Immature natural killer cell (primary cell): Measurements from ENCODE around the gene MYH10. TPM values are rescaled to one million over a fixed set of nuclear protein-coding genes. Genes with fewer than 3 reads are reported as not detected.

Source experiments
- DNase-seq, 3 donors: peaks; one replicate each; pipeline ENCODE4 v3.0.0; 2022; ENCODE audit warnings: mixed read lengths in 1 of 3
- H3K27ac Mint-ChIP-seq, 6 donors: one replicate each; pipeline ENCODE4 v1.8.0; 2020; ENCODE audit warnings: mixed read lengths in 6 of 6, mild to moderate bottlenecking in 5 of 6, inconsistent platforms in 4 of 6, moderate library complexity in 3 of 6
- H3K27me3 Mint-ChIP-seq, 3 donors: one replicate each; pipeline ENCODE4 v1.8.0; 2020 to 2021; ENCODE audit warnings: low read depth in 3 of 3, mild to moderate bottlenecking in 3 of 3, mixed read lengths in 3 of 3, moderate library complexity in 3 of 3, inconsistent platforms in 1 of 3
- H3K36me3 Mint-ChIP-seq, 3 donors: one replicate each; pipeline ENCODE4 v1.8.0; 2020; ENCODE audit warnings: mixed read lengths in 3 of 3, inconsistent platforms in 2 of 3, mild to moderate bottlenecking in 2 of 3
- H3K4me1 Mint-ChIP-seq, 2 donors: one replicate each; pipeline ENCODE4 v1.8.0; 2020; ENCODE audit warnings: inconsistent platforms in 2 of 2, mild to moderate bottlenecking in 2 of 2, mixed read lengths in 2 of 2, moderate library complexity in 1 of 2
- H3K4me3 Mint-ChIP-seq, 5 donors: one replicate each; pipeline ENCODE4 v1.8.0; 2020; ENCODE audit warnings: mild to moderate bottlenecking in 5 of 5, mixed read lengths in 5 of 5, inconsistent platforms in 3 of 5, moderate library complexity in 3 of 5
- H3K9me3 Mint-ChIP-seq, 6 donors: one replicate each; pipeline ENCODE4 v1.8.0; 2020; ENCODE audit warnings: mild to moderate bottlenecking in 6 of 6, mixed read lengths in 6 of 6, inconsistent platforms in 4 of 6, moderate library complexity in 3 of 6
- polyA plus RNA-seq, 3 donors: library from polyadenylated mRNA; unstranded; fragments of 300-500 nt; fragmentation: Illumina TruSeq; gene quantifications; one replicate each; pipeline ENCODE4 v1.2.3, GENCODE V29; 2021

MYH10 gene
- polyA plus RNA-seq, 3 donors from 2014 or later = 0.38 to 2.6 TPM; not detected in 1

- H3K27me3 Mint-ChIP-seq = peaks cover 0 to 6% (median 3%) of the 10 kb centered on the region in 3 donors
- no peak for DNase-seq
- no peaks in the 10 kb centered on the region for H3K4me1 Mint-ChIP-seq
- no peaks in the 10 kb centered on the region for H3K9me3 Mint-ChIP-seq
- no peaks in the 10 kb centered on the region for H3K36me3 Mint-ChIP-seq
- no peak overlapping the region for H3K4me3 Mint-ChIP-seq
- H3K27ac Mint-ChIP-seq = no peak overlapping the region
Observed at GRCh38 chr17:8577868-8578267, 52.7 kb downstream of the MYH10 start.

- Mint-ChIP-seq H3K4me1 (no peaks in the 10 kb centered on the region), H3K9me3 (no peaks in the 10 kb centered on the region), H3K4me3 (no peak overlapping the region), H3K27ac (no peak overlapping the region), H3K27me3 (peaks cover 0 to 15% (median 5%) of the 10 kb centered on the region in 3 donors), H3K36me3 (no peaks in the 10 kb centered on the region)
- DNase-seq = no peak
Observed at GRCh38 chr17:8576559-8577294, 53.8 kb downstream of the MYH10 start.

DNA sequence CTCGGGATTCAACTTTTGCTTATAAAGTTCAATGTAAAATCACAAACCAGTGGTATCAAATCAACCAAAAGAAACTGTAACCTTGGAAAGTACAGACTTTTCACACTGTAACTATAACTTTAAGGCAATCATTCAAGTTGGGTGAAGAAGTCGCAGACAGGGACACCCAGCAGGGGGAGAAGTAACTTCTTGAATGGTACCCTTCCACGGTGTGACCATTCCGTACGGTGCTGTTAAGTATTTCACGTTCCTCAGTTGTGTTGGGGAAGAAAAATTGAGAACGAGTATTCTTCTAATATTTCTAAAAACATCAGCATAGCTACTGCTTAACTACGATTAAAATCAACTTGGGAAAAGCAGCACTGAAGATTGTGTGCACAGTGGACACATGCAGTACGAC, 55.8 kb downstream of the MYH10 start:
- no peaks in the 10 kb centered on the region for H3K36me3 Mint-ChIP-seq
- H3K4me3 Mint-ChIP-seq = no peak overlapping the region
- H3K9me3 Mint-ChIP-seq = no peaks in the 10 kb centered on the region
- no peak for DNase-seq
- peaks cover 0 to 24% (median 4%) of the 10 kb centered on the region in 3 donors for H3K27me3 Mint-ChIP-seq
- no peaks in the 10 kb centered on the region for H3K4me1 Mint-ChIP-seq
- H3K27ac Mint-ChIP-seq = no peak overlapping the region

- no peak overlapping the region for H3K4me3 Mint-ChIP-seq
- no peak overlapping the region for H3K27ac Mint-ChIP-seq
- H3K4me1 Mint-ChIP-seq = no peaks in the 10 kb centered on the region
- no peaks in the 10 kb centered on the region for H3K36me3 Mint-ChIP-seq
- peaks cover 0 to 27% (median 4%) of the 10 kb centered on the region in 3 donors for H3K27me3 Mint-ChIP-seq
- DNase-seq = no peak
- H3K9me3 Mint-ChIP-seq = no peaks in the 10 kb centered on the region
Observed at GRCh38 chr17:8572764-8573163, 57.8 kb downstream of the MYH10 start.

DNA sequence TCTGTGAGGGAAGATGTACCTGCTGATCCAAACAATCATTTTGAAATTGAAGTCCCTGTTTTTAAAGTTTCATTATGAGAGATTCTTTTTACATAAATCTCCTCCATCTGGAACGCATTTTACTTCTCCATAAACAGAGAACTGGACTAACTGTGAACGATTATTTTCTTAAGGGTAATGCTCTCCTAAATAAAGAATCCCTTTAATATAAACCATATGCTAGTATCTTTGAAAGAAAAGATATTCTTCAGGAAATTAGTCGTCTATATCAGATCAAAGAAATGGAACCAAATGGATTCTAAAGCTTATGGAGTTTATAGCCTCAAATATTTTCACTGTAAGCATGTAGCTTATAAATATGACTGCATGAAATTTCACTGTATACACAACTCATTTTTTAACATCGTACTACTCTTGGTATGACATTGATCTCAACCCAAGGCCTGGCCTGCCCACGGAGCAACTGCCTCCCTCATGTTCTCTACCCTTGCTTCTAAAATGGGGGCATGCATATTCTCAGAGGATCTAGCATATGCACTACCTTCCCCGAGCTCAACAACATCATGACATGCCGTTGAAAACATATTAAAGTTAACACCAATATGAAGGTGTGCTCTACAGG, 66.4 kb downstream of the MYH10 start:
- Mint-ChIP-seq H3K36me3 (no peaks in the 10 kb centered on the region), H3K27ac (no peak overlapping the region), H3K4me3 (no peak overlapping the region), H3K9me3 (no peaks in the 10 kb centered on the region), H3K4me1 (no peaks in the 10 kb centered on the region), H3K27me3 (peaks cover 0 to 9% (median 6%) of the 10 kb centered on the region in 3 donors)
- no peak for DNase-seq

GRCh38 chr17:8563024-8563776, 67.3 kb downstream of the MYH10 start:
- H3K27ac Mint-ChIP-seq = no peak overlapping the region
- H3K27me3 Mint-ChIP-seq = peaks cover 0 to 9% (median 7%) of the 10 kb centered on the region in 3 donors
- no peaks in the 10 kb centered on the region for H3K9me3 Mint-ChIP-seq
- no peaks in the 10 kb centered on the region for H3K36me3 Mint-ChIP-seq
- no peak for DNase-seq
- no peaks in the 10 kb centered on the region for H3K4me1 Mint-ChIP-seq
- H3K4me3 Mint-ChIP-seq = no peak overlapping the region

GRCh38 chr17:8558144-8558543, 72.4 kb downstream of the MYH10 start:
- H3K36me3 Mint-ChIP-seq = no peaks in the 10 kb centered on the region

GRCh38 chr17:8557176-8557806, 73.2 kb downstream of the MYH10 start:
- no peaks in the 10 kb centered on the region for H3K9me3 Mint-ChIP-seq
- H3K36me3 Mint-ChIP-seq = no peaks in the 10 kb centered on the region
- no peaks in the 10 kb centered on the region for H3K4me1 Mint-ChIP-seq
- H3K4me3 Mint-ChIP-seq = no peak overlapping the region
- no peak for DNase-seq
- H3K27me3 Mint-ChIP-seq = peaks cover under 1 to 8% (median 5%) of the 10 kb centered on the region in 3 donors
- H3K27ac Mint-ChIP-seq = no peak overlapping the region

More at GRCh38 chr17:8558144-8558543, 72.4 kb downstream of the MYH10 start:
- H3K4me1 Mint-ChIP-seq = no peaks in the 10 kb centered on the region
- H3K9me3 Mint-ChIP-seq = no peaks in the 10 kb centered on the region
- H3K27me3 Mint-ChIP-seq = peaks cover 0 to 8% (median 4%) of the 10 kb centered on the region in 3 donors
- DNase-seq = no peak
- H3K27ac Mint-ChIP-seq = no peak overlapping the region
- no peak overlapping the region for H3K4me3 Mint-ChIP-seq

DNA sequence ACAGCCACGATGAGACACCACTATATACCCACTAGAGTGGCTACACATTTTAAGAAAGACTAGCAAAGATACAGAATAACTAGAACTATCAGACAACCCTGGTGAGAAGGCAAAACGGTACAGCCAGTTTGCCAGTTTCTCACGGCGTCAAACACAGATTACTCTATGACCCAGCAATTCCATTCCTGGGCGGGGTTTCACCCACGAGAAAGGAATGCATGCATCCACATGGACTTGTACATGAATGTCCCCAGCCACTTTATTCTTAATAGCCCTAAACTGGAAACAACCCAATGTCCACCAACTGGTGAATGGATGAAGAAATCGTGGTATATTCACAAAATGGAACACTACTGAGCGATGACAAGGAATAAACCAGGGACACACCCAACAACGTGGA, 74.5 kb downstream of the MYH10 start:
- Mint-ChIP-seq H3K27ac (no peak overlapping the region), H3K9me3 (no peaks in the 10 kb centered on the region), H3K4me1 (no peaks in the 10 kb centered on the region), H3K27me3 (peaks cover 4 to 7% (median 6%) of the 10 kb centered on the region in 3 donors), H3K36me3 (no peaks in the 10 kb centered on the region), H3K4me3 (no peak overlapping the region)
- no peak for DNase-seq

- Mint-ChIP-seq H3K27me3 (peaks cover 3 to 5% (median 5%) of the 10 kb centered on the region in 3 donors), H3K36me3 (no peaks in the 10 kb centered on the region), H3K4me3 (no peak overlapping the region), H3K9me3 (no peaks in the 10 kb centered on the region), H3K27ac (no peak overlapping the region), H3K4me1 (no peaks in the 10 kb centered on the region)
- no peak for DNase-seq
Observed at GRCh38 chr17:8555062-8555461, 75.5 kb downstream of the MYH10 start.

GRCh38 chr17:8552577-8553320, 77.8 kb downstream of the MYH10 start:
- Mint-ChIP-seq H3K4me3 (no peak overlapping the region), H3K27ac (no peak overlapping the region), H3K36me3 (no peaks in the 10 kb centered on the region), H3K9me3 (no peaks in the 10 kb centered on the region), H3K27me3 (peaks cover 2 to 5% (median 3%) of the 10 kb centered on the region in 3 donors), H3K4me1 (no peaks in the 10 kb centered on the region)
- DNase-seq = no peak

GRCh38 chr17:8542599-8543502, 87.7 kb downstream of the MYH10 start:
- Mint-ChIP-seq H3K4me1 (no peaks in the 10 kb centered on the region), H3K4me3 (no peak overlapping the region), H3K9me3 (no peaks in the 10 kb centered on the region), H3K27ac (no peak overlapping the region), H3K36me3 (no peaks in the 10 kb centered on the region), H3K27me3 (peaks cover 0 to 9% (median 1%) of the 10 kb centered on the region in 3 donors)
- DNase-seq = no peak
